T1000 (cell line): ENCODE data around the gene RBM39.
"Not testable (repeated sequence)": the region's sequence is repeated elsewhere in the genome, so short reads cannot be mapped to it uniquely, and the experiment has no call there.

Source experiments
- DNase-seq: peaks from one replicate; lab custom pipeline; 2025; ENCODE audit warnings: mixed read lengths; lab: John Stamatoyannopoulos, UW

The RBM39 gene

DNA sequence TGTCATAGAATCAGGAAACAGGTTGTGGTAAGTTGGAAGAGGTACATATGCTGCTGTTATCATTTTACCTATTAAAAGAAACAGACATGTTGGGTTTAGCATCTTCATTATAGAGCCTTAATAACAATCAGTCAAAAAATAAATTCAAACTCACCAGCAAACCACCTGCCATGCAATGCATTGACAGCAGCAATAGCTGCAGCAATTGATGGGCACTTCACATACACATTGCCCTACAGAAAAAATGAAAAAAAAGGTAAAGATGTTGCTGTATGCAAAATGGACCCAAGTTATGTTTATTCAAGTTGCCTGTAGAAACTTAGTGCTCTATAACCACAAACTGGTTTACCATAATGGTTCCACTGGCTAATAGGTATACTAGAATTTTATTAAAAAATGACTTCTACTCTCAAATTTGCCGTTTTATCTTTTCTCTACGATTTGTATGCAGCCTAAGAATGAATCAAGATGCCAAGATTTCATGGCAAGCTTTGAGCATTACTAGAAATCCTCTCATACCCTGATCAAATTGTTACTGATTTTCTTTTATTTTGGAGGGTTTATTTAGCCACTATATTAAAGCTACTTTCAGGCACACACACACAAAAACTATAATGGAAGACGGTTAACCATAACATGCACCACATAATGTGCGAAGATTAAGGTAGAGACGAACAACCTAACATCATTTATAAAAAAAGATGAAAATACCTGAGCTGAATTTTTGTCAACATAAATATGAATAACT is 37.4 kb downstream of the RBM39 start:
- DNase-seq: no peak

DNA sequence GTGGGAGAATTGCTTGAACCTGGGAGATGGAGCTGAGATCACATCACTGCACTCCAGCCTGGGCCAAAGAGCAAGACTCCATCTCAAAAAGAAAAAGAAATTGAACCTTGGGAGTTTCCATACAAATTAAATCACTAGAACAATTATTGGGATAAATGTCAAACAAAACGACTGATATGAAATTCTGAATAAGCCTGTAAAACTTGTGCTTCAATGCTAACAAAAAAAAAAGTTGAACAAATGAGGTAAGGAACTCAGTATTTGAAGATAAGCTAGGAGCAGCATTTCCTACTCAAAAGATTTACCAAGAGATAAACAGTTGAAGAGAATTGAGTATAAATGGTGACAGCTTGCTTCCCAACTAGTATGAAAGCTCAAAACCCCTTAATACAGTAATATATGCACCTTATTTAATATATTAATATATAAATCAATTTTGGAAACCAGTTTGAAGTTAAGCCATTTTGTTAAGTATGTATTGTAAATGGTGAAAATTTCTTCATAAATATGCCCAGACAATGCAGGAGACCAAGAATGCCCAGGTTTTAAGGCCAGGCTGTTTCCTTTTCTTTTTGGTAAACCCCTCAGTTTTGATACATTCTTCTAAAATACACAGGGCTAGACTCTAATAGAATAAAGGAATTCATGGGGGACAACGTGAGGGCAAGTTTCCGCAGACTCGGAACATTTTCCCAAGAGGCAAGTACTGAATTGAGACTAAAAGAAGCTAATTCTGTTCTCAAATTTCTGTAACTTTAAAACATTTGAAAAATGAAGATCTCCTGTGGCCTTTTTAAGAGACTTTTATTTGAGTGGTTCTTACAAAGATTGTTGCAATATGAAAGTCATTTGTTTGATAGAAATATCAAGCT is 39.0 kb downstream of the RBM39 start:
- DNase-seq: no peak

DNA sequence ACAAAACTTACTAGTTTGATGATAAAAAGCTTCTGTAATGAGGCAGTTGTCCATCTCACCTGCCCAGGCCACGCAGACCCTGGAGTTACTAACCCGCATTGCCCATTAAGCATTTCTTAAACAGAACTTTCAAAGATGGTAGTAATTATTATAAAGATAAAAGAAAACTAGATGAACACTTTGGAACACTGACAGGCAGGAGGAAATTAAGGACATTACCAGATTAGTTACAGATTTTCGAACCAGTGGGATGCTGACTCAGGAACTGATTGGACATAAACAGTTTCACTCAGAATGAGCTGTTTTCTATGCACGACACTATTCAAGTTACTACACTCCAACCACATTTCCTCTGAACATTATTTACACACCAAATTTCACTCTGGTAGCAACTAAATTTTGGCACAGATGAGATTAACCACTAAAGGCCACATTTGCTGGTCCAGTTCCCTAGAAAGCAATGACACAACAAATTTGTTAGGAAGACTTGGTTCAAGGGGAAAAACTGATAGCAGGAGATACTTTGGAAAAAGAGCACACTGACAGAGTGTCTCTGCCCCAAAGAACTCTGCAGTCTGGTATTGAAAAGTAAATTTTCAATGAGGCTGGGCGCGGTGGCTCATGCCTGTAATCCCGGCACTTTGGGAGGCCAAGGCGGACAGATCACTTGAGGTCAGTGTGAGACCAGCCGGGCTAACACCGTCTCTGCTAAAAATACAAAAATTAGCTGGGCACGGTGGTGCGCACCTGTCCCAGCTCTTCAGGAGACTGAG is 39.8 kb downstream of the RBM39 start:
- DNase-seq: no peak

DNA sequence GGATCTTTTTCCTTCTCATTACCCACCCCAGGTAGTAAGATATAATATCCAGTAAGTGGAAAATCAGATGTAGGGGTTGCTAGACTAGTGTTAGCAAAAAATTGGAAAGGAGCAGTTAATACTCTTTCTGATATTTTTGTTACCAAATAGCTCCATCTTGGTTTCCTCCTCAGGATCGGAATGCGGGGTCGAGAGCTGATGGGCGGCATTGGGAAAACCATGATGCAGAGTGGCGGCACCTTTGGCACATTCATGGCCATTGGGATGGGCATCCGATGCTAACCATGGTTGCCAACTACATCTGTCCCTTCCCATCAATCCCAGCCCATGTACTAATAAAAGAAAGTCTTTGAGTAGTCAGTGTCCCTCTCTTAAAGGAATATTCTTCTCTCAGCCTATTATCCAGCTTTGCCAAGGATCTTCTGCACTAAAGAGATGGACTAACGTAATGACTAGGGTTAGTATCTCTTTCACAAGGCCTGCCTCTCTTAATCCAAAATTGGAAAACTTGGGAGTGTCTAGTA is 41.4 kb downstream of the RBM39 start:
- no peak for DNase-seq

DNA sequence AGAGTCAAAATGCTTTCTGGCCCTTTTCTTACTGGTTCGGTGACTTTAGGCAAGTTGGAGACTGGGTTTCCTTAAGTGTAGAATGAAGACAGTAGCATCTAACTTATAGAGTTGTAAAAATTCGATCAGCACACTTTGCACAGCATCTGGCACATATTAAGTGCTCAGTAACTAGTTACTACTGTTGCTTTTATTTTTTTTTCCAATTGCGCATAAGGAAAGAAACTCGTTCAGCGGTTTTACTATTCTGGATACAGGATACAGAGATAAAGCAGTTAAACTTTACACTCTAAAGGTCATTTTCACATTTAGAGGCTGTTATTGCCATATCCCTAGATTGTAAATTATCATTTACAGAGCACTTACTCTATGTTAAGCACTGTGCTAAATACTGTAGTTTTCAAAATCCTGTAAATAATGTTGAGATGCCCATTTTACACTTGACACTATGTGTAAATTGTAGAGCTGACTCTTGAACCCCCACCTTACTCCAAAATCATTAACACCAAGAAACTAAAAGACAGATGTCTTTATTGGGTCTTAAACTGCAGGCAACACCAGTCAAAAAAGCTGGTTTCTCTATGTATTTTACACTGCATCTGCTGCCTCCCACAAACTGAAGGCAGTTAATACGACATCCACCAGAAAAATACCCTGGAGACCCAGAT is 42.0 kb downstream of the RBM39 start:
- no peak for DNase-seq

DNA sequence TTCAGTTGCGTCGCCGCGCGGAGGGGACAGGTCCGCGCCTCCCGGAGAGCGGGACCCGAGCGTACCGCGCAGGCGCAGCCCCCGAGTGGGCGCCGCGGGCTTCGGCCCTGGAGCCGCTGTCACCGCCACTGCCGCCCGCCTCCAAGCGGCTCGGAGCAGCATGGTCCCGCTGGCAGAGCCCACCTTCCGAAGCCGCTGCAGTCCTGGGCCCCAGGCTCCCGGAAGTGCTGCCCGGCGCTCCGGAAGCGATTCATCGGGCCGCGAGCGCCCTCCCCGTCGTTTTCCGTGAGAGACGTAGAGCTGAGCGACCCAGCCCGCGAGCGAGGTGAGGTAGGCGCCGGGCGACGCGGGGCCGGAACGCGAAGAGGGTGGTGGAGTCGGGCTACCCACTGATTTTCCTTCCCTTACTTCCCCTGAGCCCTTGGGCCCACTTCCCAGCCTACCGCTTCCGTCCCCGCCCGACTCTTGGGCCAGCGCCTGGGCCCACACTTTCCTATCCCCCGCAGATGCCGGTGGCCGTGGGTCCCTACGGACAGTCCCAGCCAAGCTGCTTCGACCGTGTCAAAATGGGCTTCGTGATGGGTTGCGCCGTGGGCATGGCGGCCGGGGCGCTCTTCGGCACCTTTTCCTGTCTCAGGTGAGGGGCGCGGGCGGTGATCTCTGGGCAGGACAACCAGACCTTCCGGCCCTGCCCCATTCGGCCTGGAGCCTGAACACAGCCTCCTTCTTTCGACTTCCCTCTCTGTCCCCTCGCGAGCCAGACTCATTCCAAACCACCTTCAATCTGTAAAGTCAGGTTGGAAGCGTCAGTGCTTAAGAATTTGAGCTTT is 42.7 kb downstream of the RBM39 start, which contains the start of the genes NFS1 and ROMO1:
Gene NFS1 (minus strand): TSS at position 226 of the 830 bp plus-strand sequence. CDS start 64 bp downstream, at position 162.
Gene ROMO1 (plus strand): TSS at position 279 of the 830 bp plus-strand sequence. CDS start 228 bp downstream, at position 507.
- peak; percentile 73 for DNase-seq

DNA sequence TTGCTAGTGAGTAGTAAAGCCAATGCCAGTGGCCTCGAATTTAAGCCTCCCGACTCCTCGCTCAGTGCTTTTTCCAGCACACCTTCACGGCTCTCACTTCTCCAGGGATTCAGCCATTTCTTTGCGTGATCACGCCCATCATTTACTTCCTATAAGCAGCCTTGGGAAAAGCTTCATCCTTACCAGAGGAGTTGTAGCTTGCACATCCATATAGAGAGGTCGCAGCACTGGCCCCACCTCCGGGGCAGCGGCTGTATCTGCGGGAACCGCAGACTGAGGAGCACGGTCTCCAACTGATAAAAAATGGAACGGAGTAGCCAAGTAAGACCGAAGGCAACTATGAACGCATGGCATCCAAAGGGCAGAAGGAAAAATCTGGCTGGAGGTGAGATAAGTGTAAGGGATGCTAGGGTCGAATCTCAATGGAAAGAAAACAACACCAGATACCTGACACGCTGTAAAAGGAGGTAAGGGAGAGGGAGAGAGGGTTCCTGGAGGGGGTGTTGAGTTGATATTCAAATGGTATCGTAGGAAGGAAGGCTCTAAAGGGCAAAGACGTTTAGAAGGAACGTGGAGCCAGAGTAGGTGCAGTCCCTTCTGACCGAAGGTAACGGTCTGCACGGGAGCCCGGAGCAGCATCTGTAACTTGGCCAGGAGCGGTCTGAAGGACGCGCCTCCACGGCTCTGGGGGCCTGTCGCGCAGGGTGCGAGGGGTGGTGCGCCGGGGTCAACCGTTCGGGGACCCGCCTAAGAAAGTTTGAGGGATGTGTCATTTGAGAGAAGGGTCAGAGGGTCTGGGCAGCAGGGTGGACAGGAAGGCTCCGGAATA is 43.5 kb downstream of the RBM39 start:
- DNase-seq: no peak

DNA sequence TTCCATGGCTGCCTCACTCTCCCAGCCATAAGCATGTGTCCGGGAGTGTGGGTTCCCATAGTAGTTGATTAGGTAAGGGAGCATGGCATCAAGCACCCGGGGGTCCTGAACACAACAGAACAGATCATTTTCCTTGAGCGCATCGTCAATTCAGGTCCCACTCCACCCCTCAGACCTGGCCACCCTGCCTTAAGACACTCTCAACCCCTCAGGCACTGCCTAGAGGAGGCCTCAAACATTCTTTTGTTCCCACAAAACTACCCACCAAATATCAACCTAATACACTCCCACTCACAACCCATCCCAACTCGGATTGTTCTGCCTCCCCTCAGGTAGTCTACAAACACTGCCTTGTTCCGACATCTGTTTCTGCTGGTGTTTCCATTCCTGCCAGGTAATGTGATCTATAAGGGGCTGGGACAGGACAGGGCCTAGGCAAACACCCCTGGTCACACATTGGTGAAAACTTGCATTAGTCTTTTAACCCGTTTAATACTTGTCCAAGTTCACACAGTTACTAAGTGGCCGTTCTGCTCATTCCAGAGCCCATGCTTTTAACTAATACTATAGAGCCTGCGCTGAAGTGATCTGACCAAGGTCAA is 44.3 kb downstream of the RBM39 start:
- DNase-seq: no peak

DNA sequence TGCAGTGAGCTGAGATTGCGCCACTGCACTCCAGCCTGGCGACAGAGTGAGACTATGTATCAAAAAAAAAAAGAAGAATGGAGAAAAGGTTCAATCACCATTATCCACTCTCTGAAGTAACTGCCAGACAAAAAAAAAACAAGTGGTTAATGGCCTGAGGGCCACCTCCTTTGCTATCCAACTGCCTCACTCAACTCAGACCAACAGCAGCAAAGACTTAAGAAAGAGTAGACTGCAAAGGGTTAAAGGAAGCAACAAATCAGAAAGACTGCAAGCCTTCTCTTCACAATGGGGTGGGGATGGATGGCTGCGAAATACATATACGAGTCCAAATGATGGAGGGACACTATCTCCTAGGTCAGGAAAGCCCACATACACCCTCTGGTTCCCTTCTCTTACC is 46.1 kb downstream of the RBM39 start:
- no peak for DNase-seq

DNA sequence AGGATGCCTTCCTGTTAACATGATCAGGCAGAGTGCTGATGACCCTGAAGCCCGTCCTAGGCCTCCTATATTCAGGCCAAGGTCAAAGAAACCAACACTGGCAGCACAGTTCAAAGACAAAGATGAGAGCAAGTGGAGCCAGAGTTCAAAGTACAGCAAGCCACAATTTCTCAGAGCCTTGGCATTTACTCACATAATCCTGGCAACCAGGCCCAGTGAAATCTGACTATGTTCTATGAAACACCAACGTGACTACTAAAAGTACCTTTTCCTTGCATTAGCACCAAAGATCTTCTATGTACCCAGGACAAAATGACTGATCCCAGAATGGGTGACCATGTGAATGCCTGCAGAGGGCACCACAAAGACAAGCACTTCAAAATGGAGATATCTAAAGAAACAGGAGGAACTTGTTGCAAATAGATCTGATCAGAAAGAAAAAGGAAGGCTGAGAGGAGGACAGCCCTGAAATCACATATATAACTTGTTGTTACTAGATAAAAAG is 46.8 kb downstream of the RBM39 start:
- no peak for DNase-seq

DNA sequence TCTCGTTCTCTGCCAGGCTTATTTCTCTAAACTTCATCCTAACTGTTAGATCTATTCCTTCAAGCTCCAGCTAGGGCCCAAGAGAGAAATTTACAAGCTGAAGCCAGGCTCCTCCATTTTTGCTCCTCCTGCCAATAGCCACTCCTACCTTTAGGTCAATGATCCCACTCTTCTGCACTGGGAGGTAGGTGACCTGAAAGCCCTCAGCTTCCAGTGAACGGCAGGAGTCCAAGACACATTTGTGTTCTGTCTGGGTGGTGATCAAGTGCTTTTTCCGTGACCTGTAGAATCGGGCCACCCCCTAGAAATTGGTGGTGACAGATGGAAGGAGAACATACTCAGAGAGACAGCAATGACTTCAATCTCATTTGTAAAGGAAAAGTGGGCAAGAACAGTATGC is 51.8 kb downstream of the RBM39 start:
- DNase-seq: no peak

DNA sequence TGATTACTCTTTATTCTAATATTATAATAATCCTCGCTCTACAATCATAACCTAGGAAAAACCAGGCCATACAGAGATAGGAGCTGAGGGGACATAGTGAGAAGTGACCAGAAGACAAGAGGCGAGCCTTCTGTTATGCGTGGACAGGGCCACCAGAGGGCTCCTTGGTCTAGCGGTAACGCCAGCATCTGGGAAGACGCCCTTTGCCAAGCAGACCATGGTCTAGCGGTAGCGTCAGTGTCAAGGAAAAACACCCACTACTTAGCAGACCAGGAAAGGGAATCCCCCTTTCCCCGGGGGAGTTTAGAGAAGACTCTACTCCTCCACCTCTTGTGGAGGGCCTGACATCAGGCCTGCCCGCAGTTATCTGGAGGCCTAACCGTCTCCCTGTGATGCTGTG is 55.2 kb downstream of the RBM39 start:
- DNase-seq: not testable (repeated sequence)

DNA sequence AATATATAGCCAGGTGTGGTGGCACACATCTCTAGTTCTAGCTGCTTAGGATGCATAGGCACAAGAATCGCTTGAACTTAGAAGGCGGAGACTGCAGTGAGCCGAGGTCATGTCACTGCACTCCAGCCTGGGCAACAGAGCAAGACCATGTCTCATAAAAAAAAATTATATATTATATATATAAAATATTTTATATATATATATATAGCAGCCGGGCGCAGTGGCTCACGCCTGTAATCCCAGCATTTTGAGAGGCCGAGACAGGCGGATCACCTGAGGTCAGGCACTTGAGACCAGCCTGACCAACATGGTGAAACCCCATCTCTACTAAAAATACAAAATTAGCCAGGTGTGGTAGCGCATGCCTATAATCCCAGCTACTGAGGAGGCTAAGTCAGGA is 56.7 kb downstream of the RBM39 start:
- DNase-seq: not testable (repeated sequence)

DNA sequence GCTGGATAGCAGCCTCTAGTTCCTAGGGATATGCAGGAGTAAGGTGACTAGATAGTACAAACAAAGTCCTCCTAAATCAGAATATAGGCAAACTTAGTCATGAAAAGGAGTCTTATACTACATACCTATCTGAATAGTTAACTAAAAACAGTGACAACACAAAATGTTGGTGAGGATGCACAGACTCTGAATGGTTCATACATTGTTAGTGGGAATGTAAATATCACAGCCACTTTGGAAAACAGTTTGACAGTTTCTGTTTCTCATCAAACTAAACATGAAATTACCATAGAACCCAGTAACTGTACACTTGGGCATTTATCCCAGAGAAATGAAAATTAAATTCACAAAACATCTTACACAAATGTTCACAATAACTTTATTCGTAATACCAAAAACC is 60.1 kb downstream of the RBM39 start:
- no peak for DNase-seq

DNA sequence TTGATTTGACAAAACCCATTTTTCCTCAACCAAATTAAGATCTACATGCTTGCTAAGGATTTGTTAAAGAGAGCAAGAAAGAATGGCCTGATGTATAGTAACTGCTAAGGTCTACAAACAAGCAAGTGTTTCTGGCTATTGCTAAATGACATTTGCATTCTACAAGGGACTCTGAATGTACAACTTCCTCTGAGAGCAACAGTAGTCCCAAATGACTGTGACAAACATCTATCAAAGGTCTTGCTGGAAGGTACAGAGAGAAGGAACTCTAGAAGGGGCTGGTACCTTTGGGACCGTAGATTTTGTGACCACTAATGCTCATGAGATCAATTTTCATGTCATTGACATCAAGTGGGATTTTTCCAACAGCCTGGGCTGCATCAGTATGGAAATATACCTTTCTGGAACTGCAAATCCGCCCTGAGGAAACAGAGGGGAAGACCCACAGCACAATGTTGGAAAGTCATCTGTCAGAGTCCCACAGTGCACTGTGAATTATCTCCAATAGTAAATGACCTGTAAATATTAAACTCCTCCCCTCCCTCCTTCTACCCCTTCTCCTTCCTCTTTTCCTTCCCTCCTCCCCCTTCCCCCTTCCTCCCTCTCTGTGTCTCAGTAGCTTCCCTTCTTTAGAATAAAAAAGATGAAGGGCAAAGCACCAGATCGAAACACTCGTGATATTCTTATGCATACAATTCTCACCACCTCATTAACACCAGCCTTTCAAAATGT is 61.4 kb downstream of the RBM39 start:
- no peak for DNase-seq

DNA sequence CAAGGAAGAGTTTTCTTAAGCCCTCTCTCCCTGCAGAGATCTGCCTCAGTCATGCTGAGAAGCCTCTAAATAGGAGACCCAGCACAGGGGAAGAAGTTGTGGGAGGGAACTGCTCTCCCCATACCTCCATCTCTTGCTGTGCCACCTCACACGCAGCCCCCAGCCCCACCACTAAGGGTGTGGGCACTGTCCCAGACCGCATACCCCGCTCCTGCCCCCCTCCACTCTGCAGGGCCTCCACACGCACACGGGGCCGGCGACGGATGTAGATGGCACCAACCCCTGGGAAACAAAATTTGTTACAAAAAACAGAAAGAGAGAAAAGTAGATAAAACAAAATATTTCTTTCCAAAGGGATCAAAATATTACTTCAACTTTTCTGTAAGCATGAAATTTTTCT is 67.1 kb downstream of the RBM39 start:
- DNase-seq: no peak

DNA sequence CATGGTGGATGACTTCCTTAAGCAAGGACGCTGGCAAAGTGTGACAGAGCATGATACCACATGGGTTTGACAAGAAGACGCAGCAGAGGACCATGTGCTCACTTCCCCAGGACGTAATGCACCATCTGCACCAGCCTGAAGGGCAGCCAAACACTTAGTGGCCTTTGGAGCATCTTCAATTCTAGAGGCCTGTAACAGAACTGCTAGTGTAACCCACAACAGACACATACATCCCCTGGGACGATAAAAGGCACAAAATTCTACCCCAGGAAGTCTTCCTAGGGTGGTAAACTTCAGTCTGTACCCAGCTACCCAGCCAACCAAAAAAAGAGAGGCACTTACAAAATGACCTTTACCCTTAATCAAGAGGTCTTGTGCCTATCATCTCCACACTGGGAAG is 68.2 kb downstream of the RBM39 start:
- no peak for DNase-seq

DNA sequence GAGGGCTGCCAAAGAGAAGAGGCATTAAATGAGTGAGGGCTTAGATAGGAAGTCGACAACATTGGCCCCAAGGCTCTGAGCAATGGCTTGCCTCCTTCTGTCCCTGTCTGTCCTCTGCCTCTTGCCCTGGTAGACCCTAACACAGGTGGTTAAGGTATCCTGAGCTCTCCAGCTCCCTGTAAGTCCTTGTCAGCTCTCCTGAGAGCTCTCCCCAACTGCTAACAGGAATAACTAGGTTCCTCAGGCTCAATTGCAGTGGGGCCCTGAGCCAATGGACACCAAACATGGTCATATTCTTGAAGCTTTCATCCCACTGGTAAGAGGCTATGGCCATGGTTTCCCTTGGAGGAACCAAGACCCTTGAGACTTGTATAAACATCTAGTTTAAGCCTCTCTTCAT is 72.4 kb downstream of the RBM39 start:
- DNase-seq: no peak
